ENCODE measurements around the gene AMFR. TPM values are rescaled to one million over a fixed set of nuclear protein-coding genes. Genes with fewer than 3 reads are reported as not detected.

The AMFR gene
- total RNA-seq, 1 experiment from 2014 or later: 66.3 TPM

GRCh38 chr16:56389554-56389953 is 35.8 kb downstream of the AMFR start:
- no TSS peak for BruUV-seq (replicated peaks)

More at GRCh38 chr16:56389554-56389953, 35.8 kb downstream of the AMFR start:
- Histone ChIP-seq H2AFZ (ENCODE audit: low read depth, low read length, poor library complexity, severe bottlenecking) (no peak overlapping the region), H4K20me1 (ENCODE audit: insufficient read depth) (no peaks in the 10 kb centered on the region), H3K4me1 (ENCODE audit: control insufficient read depth in 1 of 2, insufficient read depth in 2 of 2, low read length in 2 of 2) (no peaks in the 10 kb centered on the region), H3K9me2 (ENCODE audit: insufficient read depth) (no peaks in the 10 kb centered on the region), H3K79me2 (ENCODE audit: insufficient read depth, low read length) (peaks cover 3% of the 10 kb centered on the region; the same call in 1 of the 2 replicates), H3K9ac (ENCODE audit: low read length) (no peak overlapping the region), H3K27ac (ENCODE audit: low read depth, low read length) (no peak overlapping the region), H3K4me3 (replicated peaks in 1 of 2; ENCODE audit: low read depth in 1 of 2, low read length in 2 of 2) (no peak overlapping the region), H3K27me3 (ENCODE audit: insufficient read depth, low read length) (no peaks in the 10 kb centered on the region), H3K4me2 (ENCODE audit: low read length) (no peak overlapping the region), H3K36me3 (ENCODE audit: control insufficient read depth in 1 of 2, insufficient read depth in 2 of 2, low read length in 2 of 2) (peaks cover 10 to 22% of the 10 kb centered on the region in 2 experiments; a peak in 3 of 4 replicates), H3K9me3 (ENCODE audit: control insufficient read depth in 1 of 2, insufficient read depth in 1 of 2, low read depth in 1 of 2, low read length in 2 of 2) (no peaks in the 10 kb centered on the region)
- no peak for DNase-seq (ENCODE audit: low read depth, low spot score)
- intact Hi-C loops (cut with micrococcal nuclease): no loop called here
- ATAC-seq: no peak
- ChIA-PET POLR2A (no interaction called here), CTCF (interaction anchor here (1.2 kb wide), 1 partner anchor 12 kb away, joined by 4 read pairs; no protein-coding TSS in a partner anchor), RAD21 (ENCODE audit: low non-redundant PET in 1 of 2, low total read pairs in 2 of 2, uncharacterized antibody in 2 of 2, unreplicated experiment in 2 of 2) (no interaction called here)
- TF ChIP-seq EZH2 (IDR thresholded peaks at IDR 0.05): no peak
- TF ChIP-seq CEBPB (IDR thresholded peaks at IDR 0.05; ENCODE audit: low read depth): no peak
- no peak for TF ChIP-seq YY1 (IDR thresholded peaks at IDR 0.05; ENCODE audit: extremely low read depth, insufficient replicate concordance, low read depth, low read length)
- TF ChIP-seq, protein P1, sequence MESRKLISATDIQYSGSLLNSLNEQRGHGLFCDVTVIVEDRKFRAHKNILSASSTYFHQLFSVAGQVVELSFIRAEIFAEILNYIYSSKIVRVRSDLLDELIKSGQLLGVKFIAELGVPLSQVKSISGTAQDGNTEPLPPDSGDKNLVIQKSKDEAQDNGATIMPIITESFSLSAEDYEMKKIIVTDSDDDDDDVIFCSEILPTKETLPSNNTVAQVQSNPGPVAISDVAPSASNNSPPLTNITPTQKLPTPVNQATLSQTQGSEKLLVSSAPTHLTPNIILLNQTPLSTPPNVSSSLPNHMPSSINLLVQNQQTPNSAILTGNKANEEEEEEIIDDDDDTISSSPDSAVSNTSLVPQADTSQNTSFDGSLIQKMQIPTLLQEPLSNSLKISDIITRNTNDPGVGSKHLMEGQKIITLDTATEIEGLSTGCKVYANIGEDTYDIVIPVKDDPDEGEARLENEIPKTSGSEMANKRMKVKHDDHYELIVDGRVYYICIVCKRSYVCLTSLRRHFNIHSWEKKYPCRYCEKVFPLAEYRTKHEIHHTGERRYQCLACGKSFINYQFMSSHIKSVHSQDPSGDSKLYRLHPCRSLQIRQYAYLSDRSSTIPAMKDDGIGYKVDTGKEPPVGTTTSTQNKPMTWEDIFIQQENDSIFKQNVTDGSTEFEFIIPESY (IDR thresholded peaks at IDR 0.05; ENCODE audit: extremely low read depth, insufficient replicate concordance, low read length): no peak
- no peak for TF ChIP-seq CTCF (IDR thresholded peaks at IDR 0.05 in 2 of 3, conservative IDR thresholded peaks at IDR 0.05 in 1 of 3; ENCODE audit: borderline replicate concordance in 1 of 3, insufficient read depth in 1 of 3, low read depth in 2 of 3, low read length in 2 of 3)
- no peak for TF ChIP-seq EGR1 (IDR thresholded peaks at IDR 0.05; ENCODE audit: low read depth)
- no peak for TF ChIP-seq MAX (IDR thresholded peaks at IDR 0.05)
- TF ChIP-seq ZFX (IDR thresholded peaks at IDR 0.05): no peak
- TF ChIP-seq TCF7L2 (IDR thresholded peaks at IDR 0.05; ENCODE audit: borderline replicate concordance, extremely low read depth, insufficient read depth, insufficient read length): no peak
- no peak for TF ChIP-seq POLR2AphosphoS5 (IDR thresholded peaks at IDR 0.05; ENCODE audit: low read depth, low read length)
- TF ChIP-seq ATF3 (IDR thresholded peaks at IDR 0.05): no peak
- TF ChIP-seq SIN3A (IDR thresholded peaks at IDR 0.05; ENCODE audit: low read depth): no peak
- no peak for TF ChIP-seq FOSL1 (IDR thresholded peaks at IDR 0.05; ENCODE audit: low read depth)
- no peak for TF ChIP-seq CBX3 (IDR thresholded peaks at IDR 0.05; ENCODE audit: low read depth)
- TF ChIP-seq, protein P2, sequence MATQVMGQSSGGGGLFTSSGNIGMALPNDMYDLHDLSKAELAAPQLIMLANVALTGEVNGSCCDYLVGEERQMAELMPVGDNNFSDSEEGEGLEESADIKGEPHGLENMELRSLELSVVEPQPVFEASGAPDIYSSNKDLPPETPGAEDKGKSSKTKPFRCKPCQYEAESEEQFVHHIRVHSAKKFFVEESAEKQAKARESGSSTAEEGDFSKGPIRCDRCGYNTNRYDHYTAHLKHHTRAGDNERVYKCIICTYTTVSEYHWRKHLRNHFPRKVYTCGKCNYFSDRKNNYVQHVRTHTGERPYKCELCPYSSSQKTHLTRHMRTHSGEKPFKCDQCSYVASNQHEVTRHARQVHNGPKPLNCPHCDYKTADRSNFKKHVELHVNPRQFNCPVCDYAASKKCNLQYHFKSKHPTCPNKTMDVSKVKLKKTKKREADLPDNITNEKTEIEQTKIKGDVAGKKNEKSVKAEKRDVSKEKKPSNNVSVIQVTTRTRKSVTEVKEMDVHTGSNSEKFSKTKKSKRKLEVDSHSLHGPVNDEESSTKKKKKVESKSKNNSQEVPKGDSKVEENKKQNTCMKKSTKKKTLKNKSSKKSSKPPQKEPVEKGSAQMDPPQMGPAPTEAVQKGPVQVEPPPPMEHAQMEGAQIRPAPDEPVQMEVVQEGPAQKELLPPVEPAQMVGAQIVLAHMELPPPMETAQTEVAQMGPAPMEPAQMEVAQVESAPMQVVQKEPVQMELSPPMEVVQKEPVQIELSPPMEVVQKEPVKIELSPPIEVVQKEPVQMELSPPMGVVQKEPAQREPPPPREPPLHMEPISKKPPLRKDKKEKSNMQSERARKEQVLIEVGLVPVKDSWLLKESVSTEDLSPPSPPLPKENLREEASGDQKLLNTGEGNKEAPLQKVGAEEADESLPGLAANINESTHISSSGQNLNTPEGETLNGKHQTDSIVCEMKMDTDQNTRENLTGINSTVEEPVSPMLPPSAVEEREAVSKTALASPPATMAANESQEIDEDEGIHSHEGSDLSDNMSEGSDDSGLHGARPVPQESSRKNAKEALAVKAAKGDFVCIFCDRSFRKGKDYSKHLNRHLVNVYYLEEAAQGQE (IDR thresholded peaks at IDR 0.05; ENCODE audit: low read depth): no peak
- TF ChIP-seq ZNF274 (IDR thresholded peaks at IDR 0.05; ENCODE audit: low read depth, low read length): no peak
- TF ChIP-seq POLR2A (IDR thresholded peaks at IDR 0.05; ENCODE audit: borderline replicate concordance, extremely low read depth, insufficient read depth, insufficient read length): no peak
- TF ChIP-seq EZH2phosphoT487 (IDR thresholded peaks at IDR 0.05; ENCODE audit: borderline replicate concordance): no peak

Data from HCT116 (cell line).